ENCODE measurements around the gene PRAMEF20.
"Not testable (repeated sequence)": the region's sequence is repeated elsewhere in the genome, so short reads cannot be mapped to it uniquely, and the experiment has no call there.

Gene PRAMEF20

DNA sequence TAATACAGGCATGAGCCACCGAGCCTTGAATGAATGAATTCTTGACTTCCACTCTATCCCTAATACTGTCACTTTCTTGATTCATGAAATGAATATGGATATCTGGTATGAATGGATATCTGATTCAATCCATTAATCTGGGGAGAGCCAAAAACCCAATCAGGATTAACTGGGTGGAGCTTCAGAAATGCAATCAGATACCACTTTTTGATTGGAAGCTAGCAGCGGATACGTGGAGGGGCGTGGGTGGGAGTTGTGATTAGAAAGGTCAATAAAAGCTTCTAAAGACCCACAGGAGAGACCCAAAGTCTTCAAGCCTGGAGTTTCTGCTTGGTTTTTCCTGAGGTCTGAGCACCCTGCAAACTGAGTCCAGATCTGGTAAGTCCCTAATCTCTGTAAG, at the start of gene PRAMEF20:
PRAMEF20 (plus strand) TSS at position 301 of the 400 bp plus-strand sequence. CDS start 5,905 bp downstream, outside the sequence.
- not testable (repeated sequence) for DNase-seq

DNA sequence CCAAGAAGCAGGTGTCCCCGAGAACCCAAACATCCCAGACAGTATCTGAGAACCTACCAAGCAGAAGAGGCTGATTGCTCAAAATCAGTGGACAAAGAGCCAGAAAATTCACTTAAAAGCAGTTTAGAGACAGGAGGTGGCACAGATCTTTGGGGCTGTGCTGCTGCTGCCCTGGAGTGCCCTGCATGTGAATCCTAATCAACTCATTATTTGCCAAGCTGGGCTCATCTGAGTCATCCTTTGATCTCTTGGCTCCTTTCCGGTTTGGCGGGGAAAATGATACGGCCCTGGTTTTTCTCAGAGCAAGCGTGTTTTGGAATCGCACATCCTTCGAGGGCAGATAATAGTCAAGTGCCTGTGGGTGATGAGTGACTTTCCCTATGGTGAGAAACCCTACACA, 47.9 kb upstream of the PRAMEF20 start:
- DNase-seq = not testable (repeated sequence)

DNA sequence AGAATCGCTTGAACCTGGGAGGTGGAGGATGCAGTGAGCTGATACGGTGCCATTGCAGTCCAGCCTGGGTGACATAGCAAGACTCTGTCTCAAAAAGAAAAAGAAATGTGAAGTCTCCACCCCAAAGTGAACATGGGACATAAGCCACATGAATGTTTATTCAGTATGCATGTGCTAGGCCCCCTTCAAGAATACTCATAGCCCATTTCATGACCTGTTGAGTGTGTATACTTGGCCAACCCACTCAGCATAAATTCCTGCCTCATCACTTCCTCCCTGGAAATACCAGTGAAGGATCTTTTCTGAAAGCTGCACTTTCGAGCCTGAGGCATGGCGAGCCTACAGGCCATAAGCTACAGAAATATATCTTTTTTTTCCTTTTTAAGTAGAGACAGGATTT, 45.3 kb upstream of the PRAMEF20 start:
- not testable (repeated sequence) for DNase-seq

DNA sequence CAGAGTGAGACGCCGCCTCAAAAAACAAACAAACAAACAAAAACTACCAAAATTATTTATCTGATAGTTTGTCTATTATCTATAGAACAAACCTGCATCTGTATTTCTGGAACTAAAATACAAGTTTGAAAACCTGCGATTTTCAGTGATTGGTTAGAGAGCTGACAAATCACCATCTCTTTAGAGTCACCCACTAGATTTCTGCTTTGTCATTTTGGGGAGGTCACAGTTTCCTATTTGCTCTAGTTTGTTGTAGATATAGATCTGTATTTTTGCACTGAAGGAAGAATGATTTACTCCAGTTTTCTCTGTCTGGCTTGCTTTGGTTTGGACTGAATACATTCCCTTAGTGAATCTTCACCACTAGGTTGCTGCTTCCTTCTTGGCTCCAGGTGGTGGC, 43.7 kb upstream of the PRAMEF20 start:
- DNase-seq = not testable (repeated sequence)

DNA sequence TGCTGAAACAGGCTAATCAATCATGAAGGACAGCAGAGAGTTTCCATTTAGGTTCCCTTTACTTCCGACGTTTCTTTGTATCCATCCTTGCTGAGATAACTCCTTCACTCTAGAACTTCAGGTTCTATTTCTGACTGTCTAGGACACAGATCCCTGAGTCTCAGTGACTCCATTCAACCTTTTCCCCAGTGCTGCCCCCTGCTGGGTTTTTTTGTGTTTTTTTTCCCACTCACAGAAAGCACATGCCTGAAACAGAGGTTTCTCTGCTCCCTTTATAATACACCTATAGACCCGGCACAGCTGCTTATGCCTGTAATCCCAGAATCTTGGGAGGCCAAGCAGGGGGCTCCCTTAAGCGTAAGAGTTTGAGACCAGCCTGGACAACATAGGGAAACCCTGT, 41.7 kb upstream of the PRAMEF20 start:
- DNase-seq = peak; percentile 4

DNA sequence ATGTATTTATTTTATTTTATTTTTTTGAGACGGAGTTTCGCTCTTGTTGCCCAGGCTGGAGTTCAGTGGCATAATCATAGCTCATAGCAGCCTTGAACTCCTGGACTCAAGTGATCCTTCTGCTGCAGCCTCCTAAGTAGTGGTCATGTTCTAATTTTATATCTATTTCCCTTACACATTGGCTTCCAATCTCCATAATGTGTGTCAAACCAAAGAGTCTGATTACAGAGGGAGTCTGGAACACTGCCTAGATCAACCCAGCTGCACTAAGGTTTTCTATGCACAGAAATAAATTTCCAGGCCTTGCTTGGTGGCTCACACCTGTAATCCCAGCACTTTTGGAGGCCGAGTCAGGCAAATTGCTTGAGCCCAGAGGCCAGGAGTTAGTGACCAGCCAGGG, 31.3 kb upstream of the PRAMEF20 start:
- not testable (repeated sequence) for DNase-seq

DNA sequence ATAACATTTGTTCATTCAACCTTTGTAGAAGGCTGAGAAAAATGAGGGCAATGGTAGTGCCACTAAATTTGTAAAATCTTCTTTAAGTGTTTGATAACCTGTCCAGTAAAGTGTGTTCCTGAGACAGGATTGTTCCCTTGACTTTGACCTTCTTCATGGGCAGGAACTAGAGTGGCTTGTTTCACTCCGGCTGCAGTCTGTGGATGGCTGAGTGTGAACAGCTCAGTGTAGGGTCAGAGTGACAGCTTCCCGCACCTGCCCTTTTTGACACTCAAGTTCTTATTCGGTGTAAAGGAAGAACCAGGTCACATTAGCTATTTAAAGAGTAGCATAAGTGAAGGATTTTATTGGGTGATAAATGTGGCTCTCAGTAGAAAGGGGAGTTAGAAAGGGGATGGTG, 29.9 kb upstream of the PRAMEF20 start:
- not testable (repeated sequence) for DNase-seq

DNA sequence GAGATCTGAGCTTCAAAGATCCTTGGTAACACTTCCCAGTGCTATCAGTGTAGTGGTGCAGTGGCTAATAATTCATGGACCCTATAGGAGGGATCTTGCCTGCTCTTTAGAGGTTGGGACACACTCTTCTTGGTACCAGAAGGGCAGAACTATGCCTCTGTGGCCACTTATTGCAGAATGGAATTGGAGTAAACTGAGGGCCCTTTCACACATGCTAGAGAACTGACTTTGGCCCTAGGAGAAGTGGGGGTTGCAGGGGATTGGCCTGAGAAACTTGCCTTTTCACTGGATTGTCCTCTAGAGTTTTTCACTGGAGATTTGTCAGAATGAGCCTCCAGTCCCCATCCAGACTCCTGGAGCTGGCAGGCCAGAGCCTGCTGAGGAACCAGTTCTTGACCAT, 20.9 kb upstream of the PRAMEF20 start, which contains the start of gene PRAMEF17:
PRAMEF17 (plus strand) TSS at position 301 of the 400 bp plus-strand sequence; CDS start at position 327, 26 bp downstream.
- DNase-seq = not testable (repeated sequence)

DNA sequence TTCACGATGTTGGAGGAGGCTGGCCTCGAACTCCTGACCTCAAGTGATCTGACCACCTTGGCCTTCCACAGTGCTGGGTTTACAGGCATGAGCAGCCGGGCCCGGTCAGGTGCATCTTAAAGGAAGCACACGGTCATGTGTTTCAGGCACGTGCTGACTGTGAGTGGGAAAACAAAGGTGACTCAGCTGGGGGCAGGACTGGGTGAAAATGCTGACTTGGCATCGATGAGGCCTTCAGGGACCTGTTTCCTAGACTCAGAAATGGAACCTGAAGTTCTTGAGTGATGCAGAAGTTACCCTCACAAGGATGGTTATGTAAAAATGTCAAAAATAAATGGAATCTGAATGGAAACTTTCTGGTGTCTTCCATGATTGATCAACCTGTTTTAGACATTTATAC, 17.2 kb upstream of the PRAMEF20 start:
- DNase-seq = not testable (repeated sequence)

DNA sequence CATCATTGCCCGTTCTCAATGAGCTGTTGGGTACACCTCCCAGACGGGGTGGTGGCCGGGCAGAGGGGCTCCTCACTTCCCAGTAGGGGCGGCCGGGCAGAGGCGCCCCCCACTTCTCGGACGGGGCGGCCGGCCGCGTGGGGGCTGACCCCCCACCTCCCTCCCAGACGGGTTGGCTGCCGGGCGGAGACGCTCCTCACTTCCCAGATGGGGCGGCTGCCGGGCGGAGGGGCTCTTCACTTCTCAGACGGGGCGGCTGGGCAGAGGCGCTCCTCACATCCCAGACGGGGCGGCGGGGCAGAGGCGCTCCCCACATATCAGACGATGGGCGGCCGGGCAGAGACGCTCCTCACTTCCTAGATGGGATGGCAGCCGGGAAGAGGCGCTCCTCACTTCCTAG, 15.5 kb upstream of the PRAMEF20 start:
- DNase-seq = not testable (repeated sequence)

DNA sequence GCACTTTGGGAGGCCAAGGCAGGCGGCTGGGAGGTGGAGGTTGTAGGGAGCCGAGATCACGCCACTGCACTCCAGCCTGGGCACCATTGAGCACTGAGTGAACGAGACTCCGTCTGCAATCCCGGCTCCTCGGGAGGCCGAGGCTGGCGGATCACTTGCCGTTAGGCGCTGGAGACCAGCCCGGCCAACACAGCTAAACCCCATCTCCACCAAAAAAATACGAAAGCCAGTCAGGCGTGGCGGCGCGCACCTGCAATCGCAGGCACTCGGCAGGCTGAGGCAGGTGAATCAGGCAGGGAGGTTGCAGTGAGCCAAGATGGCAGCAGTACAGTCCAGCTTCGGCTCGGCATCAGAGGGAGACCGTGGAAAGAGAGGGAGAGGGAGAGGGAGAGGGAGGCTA, 14.9 kb upstream of the PRAMEF20 start:
- not testable (repeated sequence) for DNase-seq

DNA sequence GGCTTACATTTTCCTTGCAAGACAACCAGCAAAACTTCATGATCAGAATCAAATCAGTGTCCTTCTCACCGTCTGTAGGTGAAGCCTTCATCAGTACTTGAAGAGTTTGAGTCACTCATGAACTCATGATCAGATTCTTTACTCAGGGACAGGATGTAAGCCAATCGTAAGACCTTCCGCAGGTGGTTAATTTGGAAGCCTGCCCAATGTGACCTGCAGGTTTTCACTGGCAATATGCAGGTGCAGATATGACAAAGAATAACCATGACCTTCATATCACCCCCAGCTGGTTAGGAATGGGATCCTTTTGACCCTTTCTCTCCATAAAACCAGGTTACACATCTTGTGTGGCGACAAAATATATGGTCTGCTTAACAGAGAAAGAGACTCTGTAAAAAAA, 2.4 kb upstream of the PRAMEF20 start:
- DNase-seq = no peak

DNA sequence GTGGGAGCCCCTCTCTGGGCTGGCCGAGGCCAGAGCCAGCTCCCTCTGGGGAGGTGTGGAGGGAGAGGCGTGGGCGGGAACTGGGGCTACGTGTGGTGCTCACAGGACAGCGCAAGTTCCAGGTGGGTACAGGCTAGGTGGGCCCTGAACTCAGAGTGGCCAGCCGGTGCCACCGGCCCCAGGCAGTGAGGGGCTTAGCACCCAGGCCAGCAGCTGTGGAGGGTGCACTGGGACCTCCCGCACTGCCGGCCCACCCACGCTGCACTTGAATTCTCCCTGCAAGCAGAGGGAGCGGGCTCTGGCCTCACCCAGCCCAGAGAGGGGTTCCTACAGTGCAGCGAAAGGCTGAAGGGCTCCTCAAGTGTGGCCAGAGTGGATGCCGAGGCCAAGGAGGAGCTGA, 20.2 kb downstream of the PRAMEF20 start:
- DNase-seq = no peak

DNA sequence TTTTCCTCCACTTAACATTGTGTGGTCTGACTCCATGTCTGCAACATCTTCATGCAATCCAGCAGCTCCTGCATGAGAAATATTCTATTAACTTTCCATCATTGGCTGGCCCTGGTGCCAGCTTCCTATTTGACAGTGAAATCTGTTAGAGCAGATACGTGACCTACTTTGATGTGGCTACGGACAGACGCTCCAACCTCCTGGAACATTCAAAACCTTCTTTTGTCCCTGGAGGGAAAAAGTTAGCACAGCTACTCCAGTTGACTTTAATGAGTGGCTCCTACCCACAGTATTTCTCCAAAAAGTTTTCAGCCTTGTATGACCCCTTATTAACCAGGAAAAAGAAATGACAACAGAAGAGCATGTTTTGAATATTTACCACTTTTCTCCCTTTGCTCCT, 22.0 kb downstream of the PRAMEF20 start:
- no peak for DNase-seq

DNA sequence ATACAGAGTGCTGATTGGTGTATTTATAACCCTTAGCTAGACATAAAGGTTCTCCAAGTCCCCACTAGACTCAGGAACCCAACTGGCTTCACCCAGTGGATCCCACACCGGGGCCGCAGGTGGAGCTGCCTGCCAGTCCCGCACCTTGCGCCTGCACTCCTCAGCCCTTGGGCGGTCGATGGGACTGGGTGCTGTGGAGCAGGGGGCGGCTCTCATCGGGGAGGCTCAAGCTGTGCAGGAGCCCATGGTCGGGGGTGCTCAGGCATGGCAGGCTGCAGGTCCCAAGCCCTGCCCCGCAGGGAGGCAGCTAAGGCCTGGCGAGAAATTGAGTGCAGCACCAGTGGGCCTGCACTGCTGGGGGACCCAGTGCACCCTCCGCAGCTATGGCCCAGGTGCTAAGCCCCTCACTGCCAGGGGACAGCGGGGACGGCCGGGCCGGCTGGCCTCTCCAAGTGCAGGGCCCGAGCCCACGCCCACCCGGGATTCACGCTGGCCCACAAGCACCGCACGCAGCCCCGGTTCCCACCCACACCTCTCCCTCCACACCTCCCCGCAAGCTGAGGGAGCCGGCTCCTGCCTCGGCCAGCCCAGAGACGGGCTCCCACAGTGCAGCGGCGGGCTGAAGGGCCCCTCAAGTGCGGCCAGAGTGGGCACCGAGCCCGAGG, 23.6 kb downstream of the PRAMEF20 start:
- not testable (repeated sequence) for DNase-seq

DNA sequence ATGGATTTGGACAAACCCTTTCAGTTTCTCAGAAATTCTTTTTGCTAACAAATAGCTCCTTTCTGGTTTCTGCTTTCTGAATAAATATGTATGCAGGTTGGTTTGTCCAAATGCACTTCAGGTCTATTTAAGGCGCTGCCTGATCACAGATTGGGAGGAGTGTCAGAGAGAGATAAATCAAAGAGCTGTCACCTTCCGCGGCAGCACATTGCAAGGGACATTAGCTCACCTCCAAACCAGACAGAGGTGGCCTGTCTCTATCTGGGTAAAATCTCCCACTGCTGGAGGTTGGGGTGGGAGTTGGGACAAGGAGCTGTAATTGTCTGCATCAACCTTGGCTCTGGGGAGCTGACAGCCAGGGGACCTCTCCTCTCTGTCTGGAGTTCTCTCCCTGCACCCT, 25.2 kb downstream of the PRAMEF20 start:
- DNase-seq = no peak

DNA sequence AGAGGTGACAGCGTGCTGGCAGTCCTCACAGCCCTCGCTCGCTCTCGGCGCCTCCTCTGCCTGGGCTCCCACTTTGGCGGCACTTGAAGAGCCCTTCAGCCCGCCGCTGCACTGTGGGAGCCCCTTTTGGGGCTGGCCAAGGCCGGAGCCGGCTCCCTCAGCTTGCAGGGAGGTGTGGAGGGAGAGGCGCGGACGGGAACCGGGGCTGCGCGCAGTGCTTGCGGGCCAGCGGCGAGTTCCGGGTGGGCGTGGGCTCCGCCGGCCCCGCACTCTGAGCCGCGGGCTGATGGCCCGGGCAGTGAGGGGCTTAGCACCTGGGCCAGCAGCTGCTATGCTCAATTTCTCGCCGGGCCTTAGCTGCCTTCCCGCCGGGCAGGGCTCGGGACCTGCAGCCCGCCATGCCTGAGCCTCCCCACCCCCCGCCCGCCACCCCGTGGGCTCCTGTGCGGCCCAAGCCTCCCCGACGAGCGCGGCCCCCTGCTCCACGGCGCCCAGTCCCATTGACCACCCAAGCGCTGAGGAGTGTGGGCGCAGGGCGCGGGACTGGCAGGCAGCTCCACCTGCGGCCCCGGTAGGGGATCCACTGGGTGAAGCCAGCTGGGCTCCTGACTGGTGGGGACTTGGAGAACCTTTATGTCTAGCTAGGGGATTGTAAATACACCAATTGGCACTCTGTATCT, 29.0 kb downstream of the PRAMEF20 start:
- DNase-seq = not testable (repeated sequence)

DNA sequence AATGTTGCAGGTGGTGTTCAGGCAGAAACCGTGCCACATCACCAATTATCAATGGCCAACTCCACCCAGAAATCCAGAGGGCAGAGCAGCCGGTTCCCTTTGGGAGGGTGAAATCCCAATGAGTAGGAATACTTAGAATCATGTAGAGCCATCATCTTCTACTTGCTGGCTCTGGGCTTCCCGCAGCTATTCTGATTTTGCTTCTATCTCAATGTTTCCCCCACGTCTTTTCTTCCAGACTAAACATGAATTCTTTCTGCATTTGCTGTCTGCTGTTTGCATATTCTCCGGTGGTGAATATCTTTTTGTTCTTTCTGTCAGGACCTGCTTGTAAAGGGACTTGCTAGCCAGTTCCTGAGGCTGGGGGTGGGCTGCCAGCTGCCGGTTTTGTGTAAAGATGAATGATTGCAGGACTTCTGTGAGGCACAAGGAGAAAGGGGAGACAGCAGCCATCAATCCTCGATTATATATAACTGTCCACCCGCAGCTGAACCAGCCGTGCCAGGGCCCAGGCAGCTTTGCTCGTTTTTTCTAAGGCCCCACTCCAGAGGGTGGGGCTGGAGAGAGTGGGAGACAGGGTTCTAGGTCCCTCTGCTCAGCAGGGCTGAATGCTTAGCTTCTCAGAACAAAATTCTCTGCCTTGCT, 33.2 kb downstream of the PRAMEF20 start:
- DNase-seq = no peak

DNA sequence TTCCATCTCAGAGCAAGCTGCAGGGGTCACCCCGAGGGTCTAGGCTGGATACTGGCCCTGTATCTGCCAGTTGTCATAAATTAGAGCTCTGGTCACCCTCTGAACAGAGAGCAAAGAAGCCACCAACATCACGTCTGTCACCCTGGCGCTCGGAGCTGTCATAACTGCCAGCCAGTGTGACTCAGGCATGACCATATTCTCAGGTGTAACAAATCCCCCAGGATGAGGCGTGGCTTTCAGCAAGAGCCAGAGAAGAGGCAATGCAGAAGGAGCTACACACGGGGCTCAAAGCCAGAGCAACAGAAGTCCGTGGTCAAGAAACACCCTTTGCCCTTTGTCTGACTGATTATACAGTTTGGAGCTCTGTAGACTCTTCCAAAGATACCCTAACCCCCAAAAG, 40.0 kb downstream of the PRAMEF20 start:
- no peak for DNase-seq

DNA sequence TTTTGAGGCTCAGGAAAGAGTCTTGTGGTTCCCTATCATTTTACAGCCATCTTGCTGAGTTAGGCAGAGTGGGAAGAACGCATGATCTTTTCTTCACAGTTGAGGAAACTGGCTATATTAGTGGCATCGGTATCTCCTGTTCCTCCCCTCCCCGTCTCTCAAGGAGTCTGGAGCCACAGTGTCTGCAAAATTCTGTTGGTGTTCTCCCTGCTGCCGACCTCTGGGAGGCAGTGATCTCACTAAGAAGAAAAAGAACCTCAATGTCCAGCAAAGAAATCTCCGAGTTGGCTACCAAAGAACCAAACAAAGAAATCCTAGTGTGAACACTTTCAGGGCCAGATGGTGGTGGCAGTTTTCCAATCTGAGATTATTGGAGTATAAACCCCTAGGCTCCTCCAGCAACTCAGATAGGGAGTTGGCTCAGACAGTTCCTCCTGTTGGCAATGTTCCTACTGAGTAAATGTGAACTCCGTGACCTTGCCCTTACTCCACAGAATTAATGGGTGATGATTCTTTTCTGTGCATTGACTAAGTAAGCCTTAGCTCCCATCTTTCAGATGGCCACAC, 41.2 kb downstream of the PRAMEF20 start:
- no peak for DNase-seq

DNA sequence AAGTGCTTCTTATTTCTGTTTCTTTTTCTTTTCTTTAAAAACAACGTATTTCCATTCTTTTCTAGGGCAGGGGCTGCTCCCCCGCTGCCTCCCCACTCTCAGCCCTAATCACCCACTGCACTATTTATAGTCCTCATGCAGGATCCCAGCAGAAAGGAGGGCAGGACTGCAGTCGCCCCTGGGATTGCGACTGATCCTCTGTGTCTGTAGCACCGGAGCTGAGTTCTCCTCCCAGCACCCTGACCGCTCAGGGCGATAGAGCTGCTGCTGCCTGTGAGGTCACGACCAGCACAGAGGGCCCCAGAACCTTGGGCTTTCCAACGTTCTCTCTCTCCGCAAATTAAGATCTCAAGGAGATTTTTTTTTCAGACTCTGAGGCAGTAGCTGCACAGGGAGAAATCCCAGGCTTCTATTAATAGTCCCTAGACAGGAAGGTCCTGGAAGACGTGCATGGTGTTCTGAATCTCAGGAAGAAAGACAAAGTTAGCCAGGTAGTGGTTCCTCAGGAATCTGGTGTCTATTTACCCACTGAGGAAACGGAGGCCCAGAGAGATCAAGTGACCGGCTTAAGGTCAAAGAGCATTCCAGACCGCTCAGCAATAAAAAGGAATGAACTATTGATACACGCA, 46.8 kb downstream of the PRAMEF20 start:
- DNase-seq = no peak

DNA sequence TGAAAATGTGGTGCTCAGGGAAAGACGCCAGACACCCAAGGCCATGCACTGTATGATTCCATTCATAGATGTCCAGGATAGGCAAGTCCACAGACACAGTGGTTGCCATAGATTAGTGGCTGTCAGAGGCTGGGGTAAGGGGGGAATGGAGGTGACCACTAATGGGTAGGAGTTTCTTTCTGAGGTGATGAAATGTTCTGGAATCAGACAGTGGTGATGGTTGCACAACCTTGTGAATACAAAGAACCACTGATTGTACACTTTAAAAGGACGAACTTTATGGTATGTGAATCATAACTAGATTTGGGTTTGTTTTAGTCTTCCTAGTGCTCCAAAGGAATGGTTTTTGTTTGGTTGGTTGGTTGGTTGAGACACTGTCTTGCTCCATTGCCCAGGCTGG, 51.7 kb downstream of the PRAMEF20 start:
- DNase-seq = no peak

DNA sequence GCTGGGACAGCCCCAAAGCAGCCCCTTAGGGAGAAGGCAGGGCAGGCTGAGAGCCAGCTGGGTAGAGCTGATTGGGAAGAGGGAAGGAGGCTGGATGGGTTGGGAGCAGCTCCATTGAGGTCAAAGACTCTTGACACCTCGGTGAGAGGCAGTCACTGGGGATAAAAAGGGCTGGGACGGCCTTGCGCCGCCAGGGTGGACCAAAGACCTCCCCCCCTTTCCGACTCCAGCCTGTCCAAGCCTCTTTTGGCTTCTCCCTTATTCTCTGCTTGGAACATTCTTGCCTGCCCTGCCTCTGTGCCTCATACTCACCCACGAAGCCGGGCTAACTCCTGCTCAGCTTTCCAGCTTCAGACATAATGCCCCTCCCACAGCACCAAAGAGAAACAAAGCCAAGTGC, 52.4 kb downstream of the PRAMEF20 start:
- no peak for DNase-seq
